HG03060 (cell line): Measurements from ENCODE around the gene MRPS34.

Experiments
- ATAC-seq: cut with Tn5 transposase; IDR thresholded peaks from one replicate; pipeline ENCODE4 v1.9.1; 2021; ENCODE audit warnings: low read depth, moderate number of reproducible peaks; ENCODE audit not compliant: unreplicated experiment

MRPS34 gene

GRCh38 chr16:1771188-1771863 is 1.6 kb downstream of the MRPS34 start, which contains the start of gene NME3:
NME3 (minus strand) TSS chr16:1771543; CDS start chr16:1771534, 9 bp downstream.
- ATAC-seq, result no peak

- no peak for ATAC-seq
These were observed 2.4 kb downstream of the MRPS34 start for GRCh38 chr16:1770328-1771187.

- no peak for ATAC-seq
These were observed 3.3 kb downstream of the MRPS34 start for GRCh38 chr16:1769402-1770300.

GRCh38 chr16:1768767-1769401 is 4.0 kb downstream of the MRPS34 start:
- ATAC-seq, result no peak

GRCh38 chr16:1768061-1768766 is 4.7 kb downstream of the MRPS34 start:
- ATAC-seq, result no peak

- no peak for ATAC-seq
These were observed 5.6 kb downstream of the MRPS34 start for GRCh38 chr16:1767116-1767994.

- ATAC-seq, result no peak
These were observed 6.2 kb downstream of the MRPS34 start for GRCh38 chr16:1766701-1767100.

- ATAC-seq, result no peak
These were observed 6.7 kb downstream of the MRPS34 start for GRCh38 chr16:1766231-1766630.

GRCh38 chr16:1765826-1766225 is 7.1 kb downstream of the MRPS34 start:
- ATAC-seq, result no peak

- ATAC-seq, result no peak
These were observed 8.0 kb downstream of the MRPS34 start for GRCh38 chr16:1764971-1765370.

- ATAC-seq, result no peak
These were observed 9.1 kb downstream of the MRPS34 start for GRCh38 chr16:1763521-1764511.

- ATAC-seq, result no peak
These were observed 9.9 kb downstream of the MRPS34 start for GRCh38 chr16:1762879-1763520.

- no peak for ATAC-seq
These were observed 10.6 kb downstream of the MRPS34 start for GRCh38 chr16:1762196-1762878.

- no peak for ATAC-seq
These were observed 11.2 kb downstream of the MRPS34 start for GRCh38 chr16:1761751-1762150.

GRCh38 chr16:1760911-1761310 is 12.0 kb downstream of the MRPS34 start:
- no peak for ATAC-seq

- no peak for ATAC-seq
These were observed 13.4 kb downstream of the MRPS34 start for GRCh38 chr16:1759511-1759910.

GRCh38 chr16:1758923-1759322 is 14.0 kb downstream of the MRPS34 start:
- ATAC-seq, result no peak
